NB4 (cell line): ENCODE results near the gene CDH11.

Experiments
- DNase-seq: peaks from one replicate; pipeline ENCODE4 v3.0.0; 2010; ENCODE audit warnings: low read depth
- H3K4me3 ChIP-seq: one replicate; pipeline ENCODE4 v1.5.1; 2011; ENCODE audit warnings: mild to moderate bottlenecking, low read depth, low read length, moderate library complexity
- MAX ChIP-seq: IDR thresholded peaks from 2 replicates; pipeline ENCODE4 v1.6.1; 2011; ENCODE audit warnings: low read depth, low read length
- MYC ChIP-seq: IDR thresholded peaks from 2 replicates; pipeline ENCODE4 v1.6.1; 2011; ENCODE audit warnings: low read depth, low read length
- POLR2A ChIP-seq: IDR thresholded peaks from 2 replicates; pipeline ENCODE4 v1.6.1; 2011; ENCODE audit warnings: mild to moderate bottlenecking; ENCODE audit not compliant: insufficient read length; ENCODE audit errors: extremely low read depth
- TF ChIP-seq, protein P1 (sequence below): IDR thresholded peaks from one replicate; pipeline ENCODE4 v1.5.1; 2012; ENCODE audit warnings: low read depth, low read length

The CDH11 gene

DNA sequence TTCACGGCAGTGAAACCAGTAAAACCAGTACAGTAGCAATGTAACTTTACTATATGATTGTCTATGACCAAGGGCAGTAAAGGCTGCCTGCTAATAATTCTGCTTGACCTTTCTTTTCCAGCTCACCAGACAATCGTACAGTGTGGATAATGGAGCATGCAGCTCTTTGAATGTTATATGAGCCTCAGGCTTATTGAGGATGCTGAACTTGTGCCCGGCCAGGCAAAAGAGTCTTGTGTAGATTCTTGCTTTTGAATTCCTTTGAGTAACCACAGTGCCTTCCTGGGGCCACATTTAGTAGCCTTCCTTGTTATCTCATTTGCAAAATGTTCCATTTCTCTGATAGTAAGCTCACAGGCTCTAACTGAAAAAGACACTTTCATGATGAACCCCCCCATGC is 131.8 kb downstream of the CDH11 start:
- no peak for TF ChIP-seq MAX
- TF ChIP-seq MYC = no peak
- TF ChIP-seq, protein P1, sequence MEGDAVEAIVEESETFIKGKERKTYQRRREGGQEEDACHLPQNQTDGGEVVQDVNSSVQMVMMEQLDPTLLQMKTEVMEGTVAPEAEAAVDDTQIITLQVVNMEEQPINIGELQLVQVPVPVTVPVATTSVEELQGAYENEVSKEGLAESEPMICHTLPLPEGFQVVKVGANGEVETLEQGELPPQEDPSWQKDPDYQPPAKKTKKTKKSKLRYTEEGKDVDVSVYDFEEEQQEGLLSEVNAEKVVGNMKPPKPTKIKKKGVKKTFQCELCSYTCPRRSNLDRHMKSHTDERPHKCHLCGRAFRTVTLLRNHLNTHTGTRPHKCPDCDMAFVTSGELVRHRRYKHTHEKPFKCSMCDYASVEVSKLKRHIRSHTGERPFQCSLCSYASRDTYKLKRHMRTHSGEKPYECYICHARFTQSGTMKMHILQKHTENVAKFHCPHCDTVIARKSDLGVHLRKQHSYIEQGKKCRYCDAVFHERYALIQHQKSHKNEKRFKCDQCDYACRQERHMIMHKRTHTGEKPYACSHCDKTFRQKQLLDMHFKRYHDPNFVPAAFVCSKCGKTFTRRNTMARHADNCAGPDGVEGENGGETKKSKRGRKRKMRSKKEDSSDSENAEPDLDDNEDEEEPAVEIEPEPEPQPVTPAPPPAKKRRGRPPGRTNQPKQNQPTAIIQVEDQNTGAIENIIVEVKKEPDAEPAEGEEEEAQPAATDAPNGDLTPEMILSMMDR = no peak
- no peak overlapping the region for H3K4me3 ChIP-seq
- DNase-seq = no peak

DNA sequence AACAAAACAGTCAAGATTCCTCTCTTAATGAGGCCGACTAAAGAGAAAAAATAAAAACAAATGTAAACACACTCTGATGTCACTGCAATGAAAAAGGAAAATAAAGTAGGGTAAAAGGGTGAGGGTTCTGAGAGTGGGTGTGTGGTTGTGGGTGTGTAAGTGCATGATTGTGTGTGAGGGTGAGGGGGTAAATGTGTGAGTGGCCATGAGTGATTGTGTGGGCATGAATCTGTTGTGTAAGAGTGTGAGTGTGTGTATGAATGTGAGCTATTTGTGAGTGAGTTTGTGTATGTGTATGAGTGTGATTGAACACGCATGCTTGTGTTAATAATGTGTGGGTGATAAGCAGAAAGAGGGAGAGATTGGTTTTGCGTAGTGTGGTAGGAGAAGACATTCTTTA is 132.8 kb downstream of the CDH11 start:
- H3K4me3 ChIP-seq = no peak overlapping the region
- DNase-seq = no peak
- TF ChIP-seq POLR2A (no peak), MYC (no peak), MAX (no peak)
- TF ChIP-seq, protein P1 = no peak

DNA sequence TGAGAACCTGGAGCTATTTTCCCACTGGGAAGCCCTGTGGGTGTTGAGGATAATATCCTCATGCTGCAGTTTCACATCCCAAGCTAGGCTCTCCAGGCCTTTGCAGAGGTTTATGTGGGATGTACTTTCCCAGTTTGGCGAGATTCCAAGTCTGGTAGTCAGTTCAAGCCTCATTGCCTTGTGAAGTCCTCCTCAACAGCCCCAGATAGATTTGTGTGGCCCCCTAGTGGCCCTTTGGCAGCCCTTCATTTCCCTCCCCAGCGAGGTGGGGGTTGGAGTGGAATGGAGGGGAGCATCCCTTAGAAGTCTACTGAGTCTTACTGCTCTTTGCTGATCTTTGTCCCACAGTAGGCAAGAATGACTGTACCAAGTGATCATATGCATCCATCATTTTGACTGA is 137.9 kb downstream of the CDH11 start:
- no peak overlapping the region for H3K4me3 ChIP-seq
- TF ChIP-seq POLR2A = no peak
- TF ChIP-seq, protein P1 = peak; percentile 82
- DNase-seq = peak; percentile 47

DNA sequence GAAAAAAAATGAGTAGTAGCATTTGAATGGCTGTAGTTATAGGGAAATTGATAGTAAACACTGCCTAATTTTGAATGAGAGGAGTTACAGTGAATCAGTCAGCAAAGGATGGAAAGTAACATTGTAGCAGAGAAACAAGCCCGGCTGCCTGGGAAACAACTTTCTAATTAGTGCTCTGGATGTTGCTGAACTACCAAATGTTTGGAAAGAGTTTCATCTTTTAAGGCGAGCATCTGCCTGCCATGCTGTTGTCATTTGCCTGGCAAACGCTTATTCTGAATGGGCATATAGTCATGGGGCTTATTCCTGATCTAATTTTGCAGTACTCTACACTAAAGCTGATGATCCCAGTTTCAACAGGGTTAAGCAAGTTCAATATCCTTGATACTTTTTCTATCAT is 138.6 kb downstream of the CDH11 start:
- H3K4me3 ChIP-seq = no peak overlapping the region
- TF ChIP-seq MAX (no peak), MYC (no peak), POLR2A (no peak)
- TF ChIP-seq, protein P1 = no peak
- DNase-seq = no peak

DNA sequence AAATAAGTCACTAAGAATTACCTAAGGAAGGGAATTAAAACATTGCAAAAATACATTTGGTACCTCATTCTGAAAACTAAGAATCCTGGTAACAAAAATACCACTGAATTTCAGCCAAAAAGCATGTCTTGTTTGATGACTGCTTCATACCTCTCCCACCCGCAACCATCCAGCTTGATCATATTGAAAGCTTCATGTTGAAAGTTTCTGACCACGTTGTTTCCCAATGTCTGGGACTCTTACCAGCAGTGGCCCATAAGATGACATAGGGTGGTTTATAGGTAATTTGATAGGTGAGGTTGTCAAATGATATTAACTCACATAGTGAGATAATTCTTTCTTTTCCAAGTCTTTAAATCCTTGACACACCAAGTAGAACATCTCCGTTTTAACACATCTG is 139.3 kb downstream of the CDH11 start:
- no peak for DNase-seq

More for the DNA sequence above, 139.3 kb downstream of the CDH11 start:
- TF ChIP-seq MYC (no peak), POLR2A (no peak), MAX (no peak)
- TF ChIP-seq, protein P1 = no peak
- no peak overlapping the region for H3K4me3 ChIP-seq
